Right cardiac atrium (tissue), 5 donors: Measurements from ENCODE around the gene SCYL2. TPM values are rescaled to one million over a fixed set of nuclear protein-coding genes. Genes with fewer than 3 reads are reported as not detected.

Experiments used
- ATAC-seq, 2 donors: fragments of 200-7000 bp; cut with Tn5 transposase; one replicate each; pipeline versions ENCODE4 v1.8.0 to v1.9.1; 2020; ENCODE audit warnings: moderate library complexity in 2 of 2, mild to moderate bottlenecking in 1 of 2
- DNase-seq, 3 donors: peaks; one replicate each; pipeline ENCODE4 v3.0.0-alpha.2; 2020
- H3K27ac ChIP-seq: one replicate; pipeline ENCODE4 v1.5.1; 2013; ENCODE audit warnings: mild to moderate bottlenecking, low read length, control low read depth, moderate library complexity
- H3K27me3 ChIP-seq: one replicate; pipeline ENCODE4 v1.6.1; 2013; ENCODE audit not compliant: control insufficient read depth, insufficient read depth
- H3K4me1 ChIP-seq: one replicate; pipeline ENCODE4 v1.6.1; 2013; ENCODE audit warnings: low read length; ENCODE audit not compliant: control insufficient read depth, insufficient read depth
- H3K4me3 ChIP-seq: one replicate; pipeline ENCODE4 v1.5.1; 2013; ENCODE audit warnings: low read length, control low read depth
- H3K9me3 ChIP-seq: one replicate; pipeline ENCODE4 v1.6.1; 2013; ENCODE audit warnings: low read length; ENCODE audit not compliant: control insufficient read depth
- WGBS: extraction: QIAGEN DNeasy Blood & Tissue Kit; methylation state at CpG from one replicate; pipeline ENCODE4 v1.1.7; 2013; 5-methylcytosine and 5-hydroxymethylcytosine counted together
- intact Hi-C, 4 donors: fragments of 100-400 bp; cut with DNase I; formaldehyde crosslinking; loops; one replicate each; pipeline versions ENCODE4 v1.11.0 to v1.14.0; 2022 to 2023
- polyA plus RNA-seq: library from polyadenylated mRNA; stranded (reverse); fragments of 200-250 nt; gene quantifications from one replicate; pipeline ENCODE4 v1.2.3, GENCODE V29; 2013
- total RNA-seq, 4 donors: library from RNA; stranded (reverse); fragmentation: NEBNext Ultra II Directional; extraction: Animal tissue kit (Norgen Biotek cat#: 25700); gene quantifications; one replicate each; pipeline ENCODE4 v1.2.1, GENCODE V29; 2021
- donor health status: healthy with polysubstance abuse.
- donor health status: DM: no; HTN: yes; CAD: no.
- donor health status: DM: no; HTN: no; CAD: no.
- donor health status: DM: no; HTN: yes; CAD: no; lungs with severe emphysema.
- donor health status: DM: yes; HTN: yes; CAD: no.

SCYL2 gene
- total and polyA plus RNA-seq, 5 donors, result 8.1 to 31.4 (median 29.4) TPM

DNA sequence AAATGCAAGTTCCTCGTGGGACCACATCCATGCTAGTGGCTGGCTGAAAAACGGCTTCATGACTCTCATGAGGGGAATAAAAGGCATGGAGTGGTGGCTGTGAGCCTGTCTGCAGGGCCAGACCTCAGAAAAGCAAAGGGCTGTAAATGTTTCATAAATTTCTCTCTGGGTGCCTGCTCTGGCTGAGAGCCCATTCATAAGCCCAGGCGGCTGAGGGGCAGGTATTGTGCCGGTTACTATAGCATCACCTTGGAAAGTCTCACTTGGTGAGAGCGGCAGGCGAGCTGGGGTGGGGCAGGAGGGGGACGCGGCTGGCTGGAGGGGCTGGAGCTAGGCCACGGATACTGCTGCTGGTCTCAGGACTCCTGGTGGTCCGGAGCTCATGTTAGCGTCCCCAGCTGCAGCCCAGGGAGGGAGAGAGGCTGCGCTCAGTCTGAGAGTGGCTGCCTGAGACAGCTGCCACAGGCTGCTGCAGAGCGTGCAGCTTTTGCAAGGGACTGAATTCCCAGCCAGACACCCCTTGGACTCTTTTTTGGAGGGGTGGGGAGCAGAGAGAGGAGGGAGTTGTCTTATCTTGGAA is 89.8 kb downstream of the SCYL2 start, which contains the start of gene SLC17A8:
Gene SLC17A8 (plus strand): TSS at position 431 of the 580 bp plus-strand sequence. CDS start 318 bp downstream, outside the sequence.
- DNase-seq (no peak), ATAC-seq (no peak)
- 22% methylated on average over 13 of the region's 13 CpGs for WGBS
- no peaks in the 10 kb centered on the region for H3K9me3 ChIP-seq
- intact Hi-C loops, result no loop called here
- H3K4me3 ChIP-seq, result no peak within 1 kb of the TSS
- H3K27me3 ChIP-seq, result no peaks in the 10 kb centered on the region
- no peak within 1 kb of the TSS for H3K27ac ChIP-seq
- no peaks in the 10 kb centered on the region for H3K4me1 ChIP-seq

DNA sequence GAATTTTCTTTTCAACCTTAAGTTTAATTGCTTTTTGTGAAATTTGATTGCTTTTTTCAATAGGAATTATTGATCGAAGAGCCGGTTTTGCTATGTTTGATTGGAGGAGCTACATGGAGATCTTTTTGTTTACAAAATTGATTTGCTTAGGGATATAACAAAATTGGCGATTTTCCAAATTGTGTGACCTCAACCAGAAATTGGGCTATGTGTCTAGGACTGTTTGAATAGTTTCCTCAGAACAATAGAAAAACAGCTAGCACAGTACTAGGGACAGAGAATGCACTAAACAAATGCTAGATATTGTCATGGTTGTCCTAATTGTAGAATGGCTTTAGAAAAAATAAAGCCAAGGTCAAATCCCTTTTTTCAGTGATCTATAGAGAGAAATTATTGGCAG is 92.3 kb downstream of the SCYL2 start:
- H3K4me3 ChIP-seq, result no peak overlapping the region
- no peak overlapping the region for H3K27ac ChIP-seq
- H3K9me3 ChIP-seq, result no peaks in the 10 kb centered on the region
- WGBS, result 69% methylated on average over 3 of the region's 3 CpGs
- intact Hi-C loops, result no loop called here
- DNase-seq (no peak), ATAC-seq (no peak)
- H3K27me3 ChIP-seq, result no peaks in the 10 kb centered on the region
- no peaks in the 10 kb centered on the region for H3K4me1 ChIP-seq

DNA sequence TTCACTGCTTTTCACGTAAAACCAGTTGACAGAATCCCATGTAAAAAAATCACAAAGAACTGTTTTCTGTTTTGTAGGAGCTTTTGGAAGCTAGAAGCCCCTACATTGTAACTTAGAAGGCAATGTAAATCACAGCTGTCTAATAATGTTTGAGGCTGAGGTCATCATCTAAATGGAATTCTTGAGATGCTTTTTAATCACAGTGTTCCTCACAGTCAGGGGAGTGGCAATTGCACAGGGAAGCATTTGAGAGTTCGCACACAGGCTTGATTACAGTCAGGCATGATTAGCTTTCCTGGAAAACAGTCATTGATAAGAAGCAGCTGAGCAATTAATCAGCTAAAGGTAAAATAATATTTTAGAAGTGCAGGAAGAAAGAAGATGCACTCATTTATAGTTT is 92.8 kb downstream of the SCYL2 start:
- Histone ChIP-seq H3K27ac (no peak overlapping the region), H3K9me3 (no peaks in the 10 kb centered on the region), H3K27me3 (no peaks in the 10 kb centered on the region), H3K4me1 (no peaks in the 10 kb centered on the region), H3K4me3 (no peak overlapping the region)
- intact Hi-C loops, result no loop called here
- no peak for DNase-seq
- WGBS, result 47% methylated on average over 2 of the region's 2 CpGs
- no peak for ATAC-seq

DNA sequence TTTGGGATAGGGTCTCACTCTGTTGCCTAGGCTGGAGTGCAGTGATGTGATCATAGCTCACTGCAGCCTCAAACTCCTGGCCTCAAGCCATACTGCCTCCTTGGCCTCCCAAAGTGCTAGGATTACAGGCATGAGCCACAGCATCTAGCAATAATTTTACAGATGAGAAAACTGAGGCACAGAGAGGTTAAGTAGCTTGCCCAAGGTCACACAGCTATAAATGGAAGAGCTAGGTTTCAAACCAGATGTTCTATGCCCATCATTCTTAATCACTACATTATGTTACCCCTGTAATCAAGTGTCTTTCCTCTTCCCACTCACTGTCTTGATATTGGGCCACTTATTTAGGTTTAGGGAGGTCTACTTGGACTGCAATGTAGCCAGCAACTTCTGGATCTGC is 93.5 kb downstream of the SCYL2 start:
- no peaks in the 10 kb centered on the region for H3K27me3 ChIP-seq
- ATAC-seq (no peak), DNase-seq (no peak)
- no peak overlapping the region for H3K27ac ChIP-seq
- intact Hi-C loops, result no loop called here
- H3K4me3 ChIP-seq, result no peak overlapping the region
- H3K4me1 ChIP-seq, result no peaks in the 10 kb centered on the region
- H3K9me3 ChIP-seq, result no peaks in the 10 kb centered on the region

DNA sequence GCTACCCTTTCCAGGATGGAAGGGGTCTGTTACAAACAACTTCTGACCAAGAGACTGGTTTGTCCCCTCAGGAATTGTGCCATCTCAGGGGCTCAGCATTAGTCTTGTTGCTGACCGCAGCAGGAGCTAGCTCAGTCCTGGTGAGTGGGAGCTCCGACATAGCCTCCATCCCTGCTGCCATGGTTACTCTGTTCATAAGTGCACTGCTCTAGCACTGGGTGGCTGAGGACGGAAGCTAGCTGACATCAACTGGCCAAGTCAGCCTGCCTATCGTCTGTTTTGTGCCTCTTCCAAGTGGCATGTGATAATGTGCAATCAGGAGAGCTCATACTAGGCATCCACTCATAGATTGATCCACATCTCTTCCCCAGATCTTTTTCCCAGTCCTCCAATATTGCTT is 97.3 kb downstream of the SCYL2 start:
- no peaks in the 10 kb centered on the region for H3K27me3 ChIP-seq
- H3K4me3 ChIP-seq, result no peak overlapping the region
- H3K27ac ChIP-seq, result no peak overlapping the region
- no peaks in the 10 kb centered on the region for H3K4me1 ChIP-seq
- intact Hi-C loops, result no loop called here
- 83% methylated on average over 4 of the region's 4 CpGs for WGBS
- H3K9me3 ChIP-seq, result no peaks in the 10 kb centered on the region
- ATAC-seq (no peak), DNase-seq (no peak)

GRCh38 chr12:100365411-100365810 is 98.4 kb downstream of the SCYL2 start:
- Histone ChIP-seq H3K27me3 (no peaks in the 10 kb centered on the region), H3K9me3 (no peaks in the 10 kb centered on the region), H3K4me1 (no peaks in the 10 kb centered on the region), H3K27ac (no peak overlapping the region), H3K4me3 (no peak overlapping the region)
- DNase-seq (no peak), ATAC-seq (peak; percentile 64 to 96)
- WGBS, result 57% methylated on average over 2 of the region's 2 CpGs
- intact Hi-C loops, result no loop called here

DNA sequence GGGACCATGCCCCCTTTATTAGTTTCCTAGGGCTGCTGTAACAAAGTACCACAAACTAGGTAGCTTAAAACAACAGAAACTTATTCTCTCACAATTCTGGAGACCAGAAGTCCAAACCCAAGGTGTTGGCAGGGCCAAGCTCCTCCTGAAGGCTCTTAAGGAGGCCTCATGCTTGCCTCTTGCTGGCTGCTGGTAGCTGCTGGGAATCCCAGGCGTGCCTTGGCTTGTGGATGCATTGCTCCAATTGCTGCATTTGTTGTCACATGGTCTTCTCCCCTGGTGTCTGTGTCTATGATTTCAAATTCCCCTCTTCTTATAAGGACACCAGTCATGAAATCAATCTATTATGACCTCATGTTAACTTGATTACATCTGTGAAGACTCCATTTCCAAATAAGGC is 101.1 kb downstream of the SCYL2 start:
- no peaks in the 10 kb centered on the region for H3K4me1 ChIP-seq
- H3K27me3 ChIP-seq, result no peaks in the 10 kb centered on the region
- H3K9me3 ChIP-seq, result no peaks in the 10 kb centered on the region
- H3K4me3 ChIP-seq, result no peak overlapping the region
- no peak overlapping the region for H3K27ac ChIP-seq
- no peak for ATAC-seq
- DNase-seq, result no peak
- 98% methylated on average over 1 of the region's 1 CpG for WGBS
- intact Hi-C loops, result no loop called here

DNA sequence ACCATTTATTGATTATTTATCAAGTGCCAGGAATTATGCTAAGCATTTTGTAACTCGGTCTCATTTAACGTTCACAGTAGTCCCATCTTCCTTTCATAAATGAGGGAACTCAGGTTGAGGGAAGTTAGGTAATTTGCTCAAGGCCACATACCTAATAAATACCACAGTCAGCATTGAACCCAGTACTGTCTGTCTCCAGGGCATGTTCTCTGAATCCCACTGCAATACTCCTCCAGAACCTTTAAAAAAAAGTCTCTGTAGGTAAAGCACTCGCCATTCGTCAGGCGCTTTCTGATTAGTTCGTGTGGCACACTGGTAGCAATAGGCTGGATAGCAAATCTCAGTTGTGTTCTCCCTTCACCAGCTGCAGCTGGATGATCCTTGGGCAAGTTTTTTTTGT is 104.2 kb downstream of the SCYL2 start:
- intact Hi-C loops, result no loop called here
- Histone ChIP-seq H3K4me3 (no peak overlapping the region), H3K27me3 (no peaks in the 10 kb centered on the region), H3K4me1 (no peaks in the 10 kb centered on the region), H3K27ac (no peak overlapping the region), H3K9me3 (no peaks in the 10 kb centered on the region)
- ATAC-seq (no peak), DNase-seq (no peak)
- WGBS, result 81% methylated on average over 6 of the region's 6 CpGs

- WGBS, result 42% methylated on average over 11 of the region's 11 CpGs
- peak in 1 of 3 donors; percentile 47 for DNase-seq
- Histone ChIP-seq H3K27me3 (no peaks in the 10 kb centered on the region), H3K4me3 (no peak overlapping the region), H3K27ac (no peak overlapping the region), H3K4me1 (no peaks in the 10 kb centered on the region), H3K9me3 (no peaks in the 10 kb centered on the region)
- ATAC-seq, result no peak
- intact Hi-C loops, result no loop called here
These were observed 106.1 kb downstream of the SCYL2 start for GRCh38 chr12:100372853-100373640.

DNA sequence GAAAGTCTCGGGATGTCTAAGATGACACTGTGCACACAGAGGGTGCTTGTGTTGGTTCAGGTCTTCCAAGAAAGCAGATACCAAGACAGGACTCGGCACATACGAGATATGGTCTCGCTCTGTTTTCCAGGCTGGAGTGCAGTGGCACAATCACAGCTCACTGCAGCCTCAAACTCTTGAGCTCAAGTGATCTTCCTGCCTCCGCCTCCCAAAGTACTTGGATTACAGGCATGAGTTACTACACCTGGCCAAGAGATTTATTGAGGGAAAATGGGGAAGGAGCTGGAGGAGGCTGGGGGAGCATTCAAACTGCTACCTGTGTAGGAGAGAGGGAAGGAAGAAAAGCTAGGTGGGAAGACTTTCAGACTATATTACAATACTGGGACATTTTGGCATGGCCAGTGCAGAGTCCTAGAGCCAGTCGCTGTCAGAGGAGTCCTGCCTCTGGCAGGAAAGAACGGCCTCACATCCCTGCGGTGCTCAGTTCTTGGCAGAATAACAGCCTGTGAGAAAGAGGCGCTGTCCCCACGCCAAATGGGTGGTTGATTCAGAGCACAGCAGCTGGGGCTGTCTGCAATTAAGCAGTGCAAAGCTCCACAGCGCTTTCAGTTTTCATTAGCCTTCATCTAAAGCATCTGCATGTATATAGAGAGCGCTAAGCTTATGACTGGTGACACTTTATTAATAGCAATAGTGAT is 108.2 kb downstream of the SCYL2 start:
- intact Hi-C loops, result no loop called here
- no peak overlapping the region for H3K27ac ChIP-seq
- no peaks in the 10 kb centered on the region for H3K4me1 ChIP-seq
- peak; percentile 85 to 95 (median 90) for DNase-seq
- H3K9me3 ChIP-seq, result no peaks in the 10 kb centered on the region
- ATAC-seq, result peak; percentile 96 to 97
- no peak overlapping the region for H3K4me3 ChIP-seq
- H3K27me3 ChIP-seq, result no peaks in the 10 kb centered on the region
- 45% methylated on average over 12 of the region's 12 CpGs for WGBS

- ATAC-seq, result no peak
These were observed 109.2 kb downstream of the SCYL2 start for GRCh38 chr12:100376161-100376560.

More at GRCh38 chr12:100376161-100376560, 109.2 kb downstream of the SCYL2 start:
- Histone ChIP-seq H3K4me3 (no peak overlapping the region), H3K27ac (no peak overlapping the region), H3K4me1 (no peaks in the 10 kb centered on the region), H3K9me3 (no peaks in the 10 kb centered on the region), H3K27me3 (no peaks in the 10 kb centered on the region)
- DNase-seq, result no peak
- intact Hi-C loops, result no loop called here
- 98% methylated on average over 1 of the region's 1 CpG for WGBS
